NT2/D1 (cell line): Measurements from ENCODE around the gene EPB41L2.

Experiments used
- DNase-seq: peaks from one replicate; pipeline ENCODE4 v3.0.0-alpha.2; 2011; ENCODE audit warnings: low read depth, low spot score
- H3K27me3 ChIP-seq: 2 replicates; pipeline ENCODE4 v1.6.0; 2011; ENCODE audit warnings: mild to moderate bottlenecking; ENCODE audit not compliant: insufficient read length, insufficient read depth
- H3K36me3 ChIP-seq: 2 replicates; pipeline ENCODE4 v1.6.1; 2011; ENCODE audit warnings: mild to moderate bottlenecking, low read length, mixed read lengths; ENCODE audit not compliant: insufficient read depth, insufficient read length
- H3K4me1 ChIP-seq: 2 replicates; pipeline ENCODE4 v1.5.1; 2011; ENCODE audit not compliant: insufficient read depth, insufficient read length
- H3K4me3 ChIP-seq: 2 replicates; pipeline ENCODE4 v1.5.1; 2011; ENCODE audit warnings: low read depth; ENCODE audit not compliant: insufficient read length
- H3K9ac ChIP-seq: 2 replicates; pipeline ENCODE4 v1.6.0; 2011; ENCODE audit warnings: low read depth; ENCODE audit not compliant: insufficient read length
- H3K9me3 ChIP-seq: 2 replicates; pipeline ENCODE4 v1.5.1; 2011; ENCODE audit warnings: mild to moderate bottlenecking, low read length; ENCODE audit not compliant: insufficient read depth
- SUZ12 ChIP-seq: IDR thresholded peaks from 2 replicates; pipeline ENCODE4 v1.6.1; 2011; ENCODE audit not compliant: insufficient read length, insufficient read depth; ENCODE audit errors: extremely low read depth
- YY1 ChIP-seq: IDR thresholded peaks from 2 replicates; pipeline ENCODE4 v1.6.1; 2011; ENCODE audit not compliant: insufficient read length, insufficient read depth
- ZNF274 ChIP-seq: IDR thresholded peaks from 2 replicates; pipeline ENCODE4 v1.6.1; 2011; ENCODE audit warnings: mild to moderate bottlenecking, low read depth, low read length

Gene EPB41L2

GRCh38 chr6:130843575-130844320 is 219.3 kb downstream of the EPB41L2 start:
- Histone ChIP-seq H3K27me3 (no peaks in the 10 kb centered on the region), H3K9me3 (no peaks in the 10 kb centered on the region), H3K36me3 (no peaks in the 10 kb centered on the region), H3K4me1 (no peaks in the 10 kb centered on the region), H3K9ac (no peak overlapping the region), H3K4me3 (no peak overlapping the region)
- DNase-seq: peak; percentile 13
- TF ChIP-seq SUZ12 (no peak), YY1 (no peak), ZNF274 (no peak)

- no peak overlapping the region for H3K9ac ChIP-seq
- no peaks in the 10 kb centered on the region for H3K27me3 ChIP-seq
- no peak for DNase-seq
- H3K36me3 ChIP-seq: no peaks in the 10 kb centered on the region
- no peak for TF ChIP-seq YY1
- no peak for TF ChIP-seq SUZ12
- TF ChIP-seq ZNF274: no peak
- H3K9me3 ChIP-seq: no peaks in the 10 kb centered on the region
- H3K4me1 ChIP-seq: no peaks in the 10 kb centered on the region
- H3K4me3 ChIP-seq: no peak overlapping the region
Measured at GRCh38 chr6:130841128-130841728, 221.8 kb downstream of the EPB41L2 start.

- Histone ChIP-seq H3K4me3 (no peak overlapping the region), H3K36me3 (no peaks in the 10 kb centered on the region), H3K9ac (no peak overlapping the region), H3K27me3 (no peaks in the 10 kb centered on the region), H3K9me3 (no peaks in the 10 kb centered on the region), H3K4me1 (no peaks in the 10 kb centered on the region)
- TF ChIP-seq ZNF274 (no peak), SUZ12 (no peak), YY1 (no peak)
- no peak for DNase-seq
Measured at GRCh38 chr6:130840050-130840449, 223.0 kb downstream of the EPB41L2 start.

- Histone ChIP-seq H3K9me3 (no peaks in the 10 kb centered on the region), H3K36me3 (no peaks in the 10 kb centered on the region), H3K4me1 (no peaks in the 10 kb centered on the region), H3K9ac (no peak overlapping the region), H3K4me3 (no peak overlapping the region), H3K27me3 (no peaks in the 10 kb centered on the region)
- TF ChIP-seq ZNF274 (no peak), SUZ12 (no peak), YY1 (no peak)
- DNase-seq: no peak
Measured at GRCh38 chr6:130839379-130839778, 223.7 kb downstream of the EPB41L2 start.

GRCh38 chr6:130838951-130839350 is 224.1 kb downstream of the EPB41L2 start:
- no peak for DNase-seq
- no peak overlapping the region for H3K4me3 ChIP-seq
- H3K36me3 ChIP-seq: no peaks in the 10 kb centered on the region
- no peaks in the 10 kb centered on the region for H3K4me1 ChIP-seq
- no peaks in the 10 kb centered on the region for H3K27me3 ChIP-seq
- no peaks in the 10 kb centered on the region for H3K9me3 ChIP-seq
- no peak for TF ChIP-seq SUZ12
- TF ChIP-seq YY1: no peak
- TF ChIP-seq ZNF274: no peak
- no peak overlapping the region for H3K9ac ChIP-seq

GRCh38 chr6:130838250-130838860 is 224.7 kb downstream of the EPB41L2 start:
- Histone ChIP-seq H3K9me3 (no peaks in the 10 kb centered on the region), H3K4me3 (no peak overlapping the region), H3K36me3 (no peaks in the 10 kb centered on the region), H3K27me3 (no peaks in the 10 kb centered on the region), H3K9ac (no peak overlapping the region), H3K4me1 (no peaks in the 10 kb centered on the region)
- no peak for DNase-seq
- TF ChIP-seq ZNF274 (no peak), YY1 (no peak), SUZ12 (no peak)

- H3K36me3 ChIP-seq: no peaks in the 10 kb centered on the region
Measured at GRCh38 chr6:130837067-130837466, 226.0 kb downstream of the EPB41L2 start.

More at GRCh38 chr6:130837067-130837466, 226.0 kb downstream of the EPB41L2 start:
- H3K9ac ChIP-seq: no peak overlapping the region
- no peaks in the 10 kb centered on the region for H3K27me3 ChIP-seq
- DNase-seq: no peak
- no peaks in the 10 kb centered on the region for H3K4me1 ChIP-seq
- no peak overlapping the region for H3K4me3 ChIP-seq
- TF ChIP-seq YY1: no peak
- TF ChIP-seq ZNF274: no peak
- TF ChIP-seq SUZ12: no peak
- H3K9me3 ChIP-seq: no peaks in the 10 kb centered on the region
